H7 (cell line): ENCODE data around the gene ALAS1. TPM values are rescaled to one million over a fixed set of nuclear protein-coding genes. Genes with fewer than 3 reads are reported as not detected.

Experiments used
- DNase-seq: peaks from one replicate; pipeline ENCODE4 v3.0.0; 2012
- H3K27me3 ChIP-seq: 2 replicates; pipeline ENCODE4 v1.6.0; 2011; ENCODE audit warnings: mild to moderate bottlenecking, low read length; ENCODE audit not compliant: control insufficient read depth, insufficient read depth
- H3K36me3 ChIP-seq: replicated peaks from 2 replicates; pipeline ENCODE4 v1.5.1; 2011; ENCODE audit warnings: low read length; ENCODE audit not compliant: control insufficient read depth, insufficient read depth
- H3K4me3 ChIP-seq: 2 replicates; pipeline ENCODE4 v1.5.1; 2011; ENCODE audit warnings: low read depth, mild to moderate bottlenecking, control low read depth, low read length, moderate library complexity; ENCODE audit not compliant: insufficient read depth
- total RNA-seq: library from RNA; depleted of rRNA; stranded (reverse); fragments of >200 nt; shearing (Covaris generic); gene quantifications from 2 replicates; pipeline ENCODE4 v1.2.3, GENCODE V29; 2014

The ALAS1 gene
- total RNA-seq, 1 experiment from 2014 or later, result 63.8 TPM

- Histone ChIP-seq H3K4me3 (no peak overlapping the region), H3K36me3 (peaks cover 11% of the 10 kb centered on the region), H3K27me3 (no peaks in the 10 kb centered on the region)
- DNase-seq, result no peak
Observed at GRCh38 chr3:52227766-52228165, 29.8 kb downstream of the ALAS1 start.

GRCh38 chr3:52228266-52228665 is 30.3 kb downstream of the ALAS1 start:
- Histone ChIP-seq H3K27me3 (no peaks in the 10 kb centered on the region), H3K4me3 (no peak overlapping the region), H3K36me3 (peaks cover 11% of the 10 kb centered on the region)
- DNase-seq, result peak; percentile 35

GRCh38 chr3:52228751-52229291 is 30.9 kb downstream of the ALAS1 start:
- H3K4me3 ChIP-seq, result no peak overlapping the region
- no peaks in the 10 kb centered on the region for H3K27me3 ChIP-seq
- DNase-seq, result peak; percentile 23
- peaks cover 11% of the 10 kb centered on the region for H3K36me3 ChIP-seq

DNA sequence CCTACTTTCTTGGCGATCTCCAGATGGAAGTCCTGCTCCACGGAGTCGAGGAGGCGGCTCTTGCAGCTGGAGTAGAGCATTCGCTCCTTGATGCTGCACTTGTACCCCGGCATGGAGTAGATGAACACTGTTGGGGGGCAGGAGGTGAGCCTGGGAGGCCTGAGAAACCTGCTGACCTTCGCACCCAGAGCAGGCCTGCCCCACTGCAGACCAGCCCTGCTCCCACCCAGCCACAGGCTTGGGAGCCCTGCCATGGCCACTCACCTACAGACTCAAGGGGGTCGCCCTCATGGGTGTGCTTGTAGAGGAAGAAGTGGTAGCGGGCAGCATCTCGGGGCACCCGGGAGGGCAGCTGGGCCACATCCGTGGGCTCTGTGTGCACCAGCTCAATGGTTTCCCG is 31.7 kb downstream of the ALAS1 start:
- DNase-seq, result no peak
- H3K36me3 ChIP-seq, result peaks cover 14% of the 10 kb centered on the region
- no peaks in the 10 kb centered on the region for H3K27me3 ChIP-seq
- no peak overlapping the region for H3K4me3 ChIP-seq

DNA sequence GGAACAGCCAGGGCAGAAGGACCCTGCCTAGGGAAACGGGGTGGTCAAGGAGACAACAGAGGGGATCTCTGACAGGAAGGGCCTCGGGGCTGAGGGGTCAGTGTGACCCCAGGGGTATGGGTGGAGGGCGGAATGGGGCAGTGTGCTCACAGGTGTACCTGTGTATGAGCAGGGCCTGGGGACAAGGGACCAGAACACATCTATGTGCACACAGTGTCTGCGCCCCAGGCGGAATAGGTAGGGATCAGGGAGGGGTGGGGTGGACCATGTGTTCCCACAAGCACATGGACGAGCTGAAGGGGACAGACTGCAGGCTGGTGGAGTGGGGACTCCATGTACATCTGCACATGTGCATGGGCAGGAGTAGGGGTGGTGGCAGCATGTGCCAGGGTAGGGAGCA is 32.5 kb downstream of the ALAS1 start:
- Histone ChIP-seq H3K36me3 (peaks cover 14% of the 10 kb centered on the region), H3K27me3 (no peaks in the 10 kb centered on the region), H3K4me3 (no peak overlapping the region)
- no peak for DNase-seq

DNA sequence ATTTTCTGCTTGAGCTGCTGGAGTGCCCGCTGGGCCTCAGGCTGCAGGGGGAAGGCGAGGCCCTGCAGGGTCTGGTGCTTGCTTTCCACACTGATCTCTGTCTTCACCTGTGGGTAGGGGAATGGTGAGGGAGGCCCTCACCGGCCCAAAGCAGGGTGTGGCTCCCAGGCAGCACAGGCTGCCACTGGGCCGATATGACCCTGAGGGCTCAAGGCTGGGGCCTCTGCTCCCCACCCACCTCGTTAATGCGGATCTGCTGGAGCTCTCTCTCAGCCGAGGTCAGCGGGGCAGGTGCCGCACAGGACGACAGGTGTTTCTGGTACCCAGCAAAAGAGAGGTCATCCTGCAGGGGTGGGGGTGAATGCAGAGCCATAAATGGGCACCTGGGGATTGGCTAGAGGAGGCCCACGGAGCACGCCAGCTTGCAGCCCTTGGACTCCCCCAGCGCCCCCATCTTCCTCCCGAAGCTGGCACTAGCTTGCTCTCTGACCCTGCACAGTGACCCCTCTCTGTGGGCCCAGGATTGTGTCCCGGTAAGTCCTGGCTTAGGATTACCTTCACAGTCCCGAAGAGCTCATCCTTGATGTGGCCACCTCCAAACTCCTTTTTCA is 33.0 kb downstream of the ALAS1 start:
- DNase-seq, result peak; percentile 22
- peaks cover 14% of the 10 kb centered on the region for H3K36me3 ChIP-seq
- H3K4me3 ChIP-seq, result no peak overlapping the region
- H3K27me3 ChIP-seq, result no peaks in the 10 kb centered on the region

- no peak overlapping the region for H3K4me3 ChIP-seq
- no peaks in the 10 kb centered on the region for H3K27me3 ChIP-seq
- H3K36me3 ChIP-seq, result peaks cover 14% of the 10 kb centered on the region
- peak; percentile 95 for DNase-seq
Observed at GRCh38 chr3:52231502-52232278, 33.7 kb downstream of the ALAS1 start.

DNA sequence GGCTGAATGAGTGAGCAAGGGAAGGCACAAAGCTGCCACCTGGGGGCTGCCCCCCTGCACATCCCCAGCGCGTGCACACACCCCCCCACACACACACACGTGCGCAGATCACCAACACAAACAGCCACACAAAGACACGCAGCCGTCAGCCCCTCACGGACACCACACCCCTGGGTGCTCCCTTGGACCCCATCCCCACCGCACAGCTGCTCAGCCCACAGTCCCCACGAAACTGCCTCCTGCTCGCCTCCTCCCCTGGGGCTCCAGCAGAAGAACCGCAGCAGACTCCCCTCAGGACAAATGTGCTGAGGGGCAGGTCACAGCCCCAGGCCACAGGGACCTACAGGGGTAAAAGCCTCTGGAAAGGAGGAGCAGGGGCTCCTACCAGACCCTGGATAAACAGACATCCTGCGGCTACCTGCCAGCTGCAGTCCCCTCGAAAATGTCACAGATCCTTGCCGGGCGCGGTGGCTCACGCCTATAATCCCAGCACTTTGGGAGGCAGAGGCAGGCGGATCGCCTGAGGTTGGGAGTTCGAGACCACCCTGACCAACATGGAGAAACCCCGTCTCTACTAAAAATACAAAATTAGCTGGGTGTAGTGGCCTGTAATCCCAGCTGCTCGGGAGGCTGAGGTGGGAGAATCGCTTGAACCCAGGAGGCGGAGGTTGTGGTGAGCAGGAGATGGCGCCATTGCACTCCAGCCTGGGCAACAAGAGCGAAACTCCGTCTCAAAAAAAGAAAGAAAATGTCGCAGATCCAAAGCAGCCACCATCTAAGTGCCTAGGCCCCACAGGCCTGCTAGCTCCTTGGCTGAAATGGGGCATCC is 34.5 kb downstream of the ALAS1 start:
- DNase-seq, result peak; percentile 29
- H3K36me3 ChIP-seq, result peaks cover 14% of the 10 kb centered on the region
- H3K4me3 ChIP-seq, result no peak overlapping the region

GRCh38 chr3:52233108-52233591 is 35.2 kb downstream of the ALAS1 start:
- Histone ChIP-seq H3K4me3 (no peak overlapping the region), H3K27me3 (no peaks in the 10 kb centered on the region), H3K36me3 (peaks cover 14% of the 10 kb centered on the region)
- peak; percentile 30 for DNase-seq

More for the DNA sequence above, 34.5 kb downstream of the ALAS1 start:
- H3K27me3 ChIP-seq, result no peaks in the 10 kb centered on the region

GRCh38 chr3:52233968-52234367 is 36.0 kb downstream of the ALAS1 start:
- H3K27me3 ChIP-seq, result no peaks in the 10 kb centered on the region
- no peak for DNase-seq
- H3K36me3 ChIP-seq, result peaks cover 14% of the 10 kb centered on the region
- no peak overlapping the region for H3K4me3 ChIP-seq

- no peak overlapping the region for H3K4me3 ChIP-seq
- DNase-seq, result peak; percentile 61
Observed at GRCh38 chr3:52234516-52235447, 36.8 kb downstream of the ALAS1 start.

GRCh38 chr3:52236424-52236886 is 38.5 kb downstream of the ALAS1 start:
- H3K36me3 ChIP-seq, result peaks cover 3% of the 10 kb centered on the region
- no peaks in the 10 kb centered on the region for H3K27me3 ChIP-seq
- H3K4me3 ChIP-seq, result no peak overlapping the region
- DNase-seq, result peak; percentile 47

More at GRCh38 chr3:52234516-52235447, 36.8 kb downstream of the ALAS1 start:
- Histone ChIP-seq H3K36me3 (peaks cover 11% of the 10 kb centered on the region), H3K27me3 (no peaks in the 10 kb centered on the region)

DNA sequence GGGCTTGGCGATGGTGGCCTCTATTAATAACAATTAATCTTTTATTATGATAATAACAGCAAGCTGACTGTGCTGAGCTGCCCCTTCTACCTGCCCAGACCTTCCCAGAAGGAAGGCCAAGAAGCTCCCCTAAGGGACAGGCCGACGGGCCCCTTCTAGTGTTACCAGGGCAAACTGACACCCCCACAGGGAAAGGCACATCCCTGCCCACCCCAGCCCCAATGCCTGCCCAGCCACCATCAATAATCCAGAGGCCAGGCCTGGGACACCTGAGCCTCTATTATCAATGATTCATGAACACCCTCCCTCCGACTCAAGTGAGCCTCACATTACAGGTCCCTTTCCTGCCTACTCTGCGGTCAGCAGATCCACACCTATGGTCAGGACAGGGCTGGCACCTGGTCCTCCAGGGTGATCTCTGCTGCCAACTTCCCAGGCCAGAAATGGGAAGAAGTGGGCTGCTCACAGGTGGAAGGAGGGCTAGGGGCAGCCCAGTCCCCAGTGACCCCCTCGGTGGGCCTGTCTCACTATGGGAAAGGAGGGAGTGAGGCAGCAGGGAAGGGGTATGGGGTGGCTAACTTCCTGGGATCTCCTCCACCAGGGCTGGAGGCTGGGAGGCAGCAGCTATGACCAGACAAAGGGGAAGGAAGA is 39.2 kb downstream of the ALAS1 start:
- no peak for DNase-seq
- H3K36me3 ChIP-seq, result peaks cover 3% of the 10 kb centered on the region
- H3K4me3 ChIP-seq, result no peak overlapping the region
- no peaks in the 10 kb centered on the region for H3K27me3 ChIP-seq
